Limb (tissue), 2 donors: Measurements from ENCODE around the gene SIRPG.

ENCODE experiments used
- DNase-seq, 2 donors: peaks; one replicate each; pipeline ENCODE4 v3.0.0-alpha.2; 2016; ENCODE audit errors: extremely low spot score in 2 of 2

The SIRPG gene

DNA sequence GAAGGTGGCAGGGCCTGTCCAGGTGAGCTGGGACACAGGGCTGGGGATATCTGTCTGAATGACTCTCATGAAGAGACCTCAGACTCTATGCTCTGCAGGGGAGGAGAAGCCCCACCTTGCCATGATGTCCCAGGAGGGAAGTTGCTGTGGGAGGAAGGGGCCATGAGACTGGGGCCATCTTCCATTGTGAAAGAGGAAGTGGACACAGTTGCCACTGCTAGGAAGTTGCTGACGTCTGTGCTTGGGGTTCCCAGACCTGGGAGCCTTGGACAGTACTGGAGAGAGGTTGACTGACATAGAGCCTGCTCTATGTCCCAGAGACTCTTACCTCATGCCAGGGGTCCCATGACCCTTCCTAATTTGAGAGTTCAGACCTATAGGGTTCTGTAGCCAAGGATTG, 62.2 kb downstream of the SIRPG start:
- no peak for DNase-seq

GRCh38 chr20:1588533-1589460, 68.8 kb downstream of the SIRPG start:
- no peak for DNase-seq

DNA sequence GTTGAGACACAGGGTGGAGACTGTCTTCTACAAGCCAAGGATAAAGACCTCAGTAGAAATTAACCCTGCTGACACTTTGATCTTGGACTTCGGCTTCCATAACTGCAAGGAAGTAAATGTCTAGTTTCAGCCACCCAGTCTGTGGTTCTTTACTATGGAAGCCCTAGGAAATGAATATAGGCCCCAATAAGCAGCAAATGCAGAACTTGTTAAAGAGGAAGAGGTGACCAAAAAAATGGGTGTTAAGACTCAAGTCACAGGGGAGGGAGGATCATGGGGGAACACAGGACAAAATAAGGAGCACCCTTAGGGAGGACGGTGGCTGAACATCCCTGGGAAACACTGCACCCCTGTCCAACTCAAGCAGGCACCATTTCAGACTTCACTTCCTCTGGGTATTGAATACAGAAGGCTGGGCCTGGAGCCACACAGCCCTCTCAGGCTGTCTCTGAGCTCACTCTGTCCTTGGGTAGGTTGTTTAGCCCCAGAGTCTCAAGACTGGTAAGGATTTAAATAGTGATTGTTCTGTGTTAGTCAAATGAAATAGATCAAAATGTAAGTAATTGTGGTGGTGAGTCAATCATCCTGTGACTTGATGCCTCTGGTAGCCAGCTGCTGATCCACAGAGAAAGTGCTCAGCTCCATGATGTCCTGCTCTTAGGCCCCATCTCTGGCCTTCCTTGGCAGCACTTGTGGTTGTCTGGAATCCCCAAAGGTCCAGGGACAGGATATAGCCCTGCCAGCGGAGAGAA, 69.6 kb downstream of the SIRPG start:
- no peak for DNase-seq

DNA sequence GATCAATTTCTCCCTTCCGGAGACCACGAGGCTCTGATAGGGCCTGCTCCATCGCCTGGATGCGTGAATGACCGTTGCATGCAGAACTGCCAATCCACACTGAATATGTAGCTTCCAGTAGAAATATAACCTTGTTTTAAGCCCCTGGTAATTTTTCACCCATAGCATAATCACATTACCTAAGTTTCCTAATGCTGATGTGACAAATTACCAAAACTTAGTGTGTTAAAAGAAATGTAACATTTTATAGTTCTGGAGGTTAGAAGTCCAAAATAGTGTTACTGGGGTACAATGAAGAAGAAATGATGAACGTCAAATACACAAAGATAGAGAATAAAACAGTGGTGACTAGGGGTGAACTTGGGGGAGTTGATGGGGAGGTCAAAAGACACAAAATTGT, 78.1 kb downstream of the SIRPG start:
- no peak for DNase-seq
